CD14-positive monocyte (primary cell): ENCODE results near the gene NPW. TPM values are rescaled to one million over a fixed set of nuclear protein-coding genes. Genes with fewer than 3 reads are reported as not detected.
A peak's percentile ranks its signal among the peaks of the same experiment; 100 is the strongest.

Experiments used
- DNase-seq, 3 donors: peaks; one replicate each; pipeline ENCODE4 v3.0.0-alpha.2; 2011 to 2022
- H2AFZ ChIP-seq: 2 replicates; pipeline ENCODE4 v1.6.0; 2012; ENCODE audit warnings: mild to moderate bottlenecking, low read depth, low read length, inconsistent platforms; ENCODE audit not compliant: insufficient read depth, poor library complexity, severe bottlenecking
- H3K27ac ChIP-seq, 2 donors: 1 replicate in 1 of 2; 2 replicates in 1 of 2; pipeline ENCODE4 v1.5.1; 2012 to 2013; ENCODE audit warnings: low read length in 2 of 2, control low read depth in 1 of 2, inconsistent platforms in 1 of 2, low read depth in 1 of 2, mild to moderate bottlenecking in 1 of 2
- H3K27me3 ChIP-seq, 2 donors: one replicate each; pipeline versions ENCODE4 v1.6.0 to v1.6.1; 2011 to 2013; ENCODE audit warnings: low read length in 2 of 2; ENCODE audit not compliant: control insufficient read depth in 2 of 2, insufficient read depth in 2 of 2
- H3K36me3 ChIP-seq, 2 donors: replicated peaks in 1 of 2; 1 replicate in 1 of 2; 2 replicates in 1 of 2; pipeline versions ENCODE4 v1.5.1 to v1.6.1; 2012 to 2013; ENCODE audit warnings: low read length in 2 of 2, control low read depth in 1 of 2, inconsistent platforms in 1 of 2, mild to moderate bottlenecking in 1 of 2; ENCODE audit not compliant: insufficient read depth in 2 of 2, control insufficient read depth in 1 of 2
- H3K4me1 ChIP-seq, 2 donors: 1 replicate in 1 of 2; 2 replicates in 1 of 2; pipeline versions ENCODE4 v1.5.1 to v1.6.1; 2012 to 2013; ENCODE audit warnings: low read length in 2 of 2, control low read depth in 1 of 2, inconsistent platforms in 1 of 2, mild to moderate bottlenecking in 1 of 2, moderate library complexity in 1 of 2; ENCODE audit not compliant: insufficient read depth in 2 of 2, control insufficient read depth in 1 of 2
- H3K4me2 ChIP-seq: replicated peaks from 2 replicates; pipeline ENCODE3; 2012; ENCODE audit warnings: low read length, moderate library complexity, mild to moderate bottlenecking; ENCODE audit not compliant: poor library complexity, severe bottlenecking; ENCODE audit errors: extremely low read depth
- H3K4me3 ChIP-seq, 3 experiments: fragments of 200-600 bp in 1 of 3; sonication (generic) in 1 of 3; replicated peaks in 1 of 3; 1 replicate in 2 of 3; 2 replicates in 1 of 3; pipeline ENCODE4 v1.5.1; 2011 to 2013; ENCODE audit warnings: low read length in 3 of 3, mild to moderate bottlenecking in 3 of 3, control low read depth in 2 of 3, low read depth in 2 of 3, inconsistent platforms in 1 of 3, moderate library complexity in 1 of 3
- H3K79me2 ChIP-seq: 2 replicates; pipeline ENCODE4 v1.6.0; 2012; ENCODE audit warnings: mild to moderate bottlenecking, control low read depth, inconsistent platforms, low read length, moderate library complexity; ENCODE audit not compliant: insufficient read depth
- H3K9ac ChIP-seq: 2 replicates; pipeline ENCODE4 v1.6.0; 2017; ENCODE audit warnings: low read length, mild to moderate bottlenecking; ENCODE audit not compliant: insufficient read depth, poor library complexity, severe bottlenecking
- H3K9me3 ChIP-seq, 2 donors: replicated peaks in 1 of 2; 1 replicate in 1 of 2; 2 replicates in 1 of 2; pipeline versions ENCODE4 v1.5.1 to v1.6.1; 2012 to 2013; ENCODE audit warnings: low read length in 2 of 2, control low read depth in 1 of 2; ENCODE audit not compliant: control insufficient read depth in 1 of 2, insufficient read depth in 1 of 2
- H4K20me1 ChIP-seq: 2 replicates; pipeline ENCODE4 v1.6.0; 2012; ENCODE audit warnings: mild to moderate bottlenecking, low read length, control low read depth, moderate library complexity; ENCODE audit not compliant: insufficient read depth
- H3K27ac Mint-ChIP-seq, 7 donors: one replicate each; pipeline ENCODE4 v1.8.0; 2020; ENCODE audit warnings: mild to moderate bottlenecking in 7 of 7, mixed read lengths in 7 of 7, moderate library complexity in 6 of 7, inconsistent platforms in 2 of 7
- H3K27me3 Mint-ChIP-seq, 3 donors: one replicate each; pipeline ENCODE4 v1.8.0; 2021 to 2022; ENCODE audit warnings: low read depth in 3 of 3, mild to moderate bottlenecking in 3 of 3, mixed read lengths in 3 of 3, moderate library complexity in 3 of 3, inconsistent platforms in 1 of 3
- H3K36me3 Mint-ChIP-seq, 2 donors: one replicate each; pipeline ENCODE4 v1.8.0; 2020; ENCODE audit warnings: mixed read lengths in 2 of 2, inconsistent platforms in 1 of 2, mild to moderate bottlenecking in 1 of 2
- H3K4me1 Mint-ChIP-seq: one replicate; pipeline ENCODE4 v1.8.0; 2020; ENCODE audit warnings: mild to moderate bottlenecking, mixed read lengths
- H3K4me3 Mint-ChIP-seq, 2 donors: one replicate each; pipeline ENCODE4 v1.8.0; 2020; ENCODE audit warnings: mild to moderate bottlenecking in 2 of 2, mixed read lengths in 2 of 2, moderate library complexity in 1 of 2
- H3K9me3 Mint-ChIP-seq, 7 donors: one replicate each; pipeline ENCODE4 v1.8.0; 2020 to 2022; ENCODE audit warnings: mixed read lengths in 7 of 7, mild to moderate bottlenecking in 6 of 7, moderate library complexity in 6 of 7, inconsistent platforms in 2 of 7
- WGBS: methylation state at CpG from one replicate; pipeline ENCODE4 v1.1.5; 2013; ENCODE audit warnings: missing lambda C conversion rate; ENCODE audit not compliant: insufficient coverage; 5-methylcytosine and 5-hydroxymethylcytosine counted together
- intact Hi-C, 2 donors: fragments of 100-400 bp; cut with micrococcal nuclease; formaldehyde crosslinking; loops; one replicate each; pipeline versions ENCODE4 v1.15.0 to v1.15.1; 2023
- polyA plus RNA-seq, 3 donors: library from polyadenylated mRNA; depleted of rRNA in 1 of 3; unstranded in 2 of 3; stranded (reverse) in 1 of 3; fragments of 300-500 nt in 2 of 3; fragments of >200 nt in 1 of 3; fragmentation: Illumina TruSeq in 2 of 3; gene quantifications; 1 replicate in 2 of 3; 2 replicates in 1 of 3; pipeline ENCODE4 v1.2.3, GENCODE V29; 2012 to 2021
- TF ChIP-seq, protein P1 (sequence below): fragments of 200-600 bp; IDR thresholded peaks from one replicate; pipeline ENCODE4 v1.8.0; 2022; ENCODE audit warnings: antibody characterized with exemption, mild to moderate bottlenecking

NPW gene
- polyA plus RNA-seq, 3 donors = not detected

- peaks cover 0 to 17% of the 10 kb centered on the region in 2 donors for H3K9me3 ChIP-seq
- peaks cover 20 to 28% of the 10 kb centered on the region in 2 donors for H3K4me1 ChIP-seq
- H3K27ac ChIP-seq = no peak overlapping the region
- H3K4me1 Mint-ChIP-seq = peaks cover 18% of the 10 kb centered on the region
- H3K36me3 ChIP-seq = peaks cover 27 to 35% of the 10 kb centered on the region in 2 donors
- peaks cover 46 to 63% (median 49%) of the 10 kb centered on the region in 3 donors for H3K27me3 Mint-ChIP-seq
- no peaks in the 10 kb centered on the region for H3K79me2 ChIP-seq
- peaks cover 8% of the 10 kb centered on the region for H4K20me1 ChIP-seq
- no peak overlapping the region for H3K4me2 ChIP-seq
- no peak overlapping the region for H2AFZ ChIP-seq
- peaks cover 30 to 48% of the 10 kb centered on the region in 2 donors for H3K27me3 ChIP-seq
- H3K9ac ChIP-seq = no peak overlapping the region
- H3K4me3 ChIP-seq = no peak overlapping the region
- intact Hi-C loops = no loop called here
- 62% methylated on average over 4 of the region's 5 CpGs for WGBS
- no peak overlapping the region for H3K27ac Mint-ChIP-seq
- DNase-seq = no peak
- H3K36me3 Mint-ChIP-seq = peaks cover 35 to 43% of the 10 kb centered on the region in 2 donors
- peak overlapping the region in 1 of 2 donors; percentile 89 for H3K4me3 Mint-ChIP-seq
- TF ChIP-seq, protein P1, sequence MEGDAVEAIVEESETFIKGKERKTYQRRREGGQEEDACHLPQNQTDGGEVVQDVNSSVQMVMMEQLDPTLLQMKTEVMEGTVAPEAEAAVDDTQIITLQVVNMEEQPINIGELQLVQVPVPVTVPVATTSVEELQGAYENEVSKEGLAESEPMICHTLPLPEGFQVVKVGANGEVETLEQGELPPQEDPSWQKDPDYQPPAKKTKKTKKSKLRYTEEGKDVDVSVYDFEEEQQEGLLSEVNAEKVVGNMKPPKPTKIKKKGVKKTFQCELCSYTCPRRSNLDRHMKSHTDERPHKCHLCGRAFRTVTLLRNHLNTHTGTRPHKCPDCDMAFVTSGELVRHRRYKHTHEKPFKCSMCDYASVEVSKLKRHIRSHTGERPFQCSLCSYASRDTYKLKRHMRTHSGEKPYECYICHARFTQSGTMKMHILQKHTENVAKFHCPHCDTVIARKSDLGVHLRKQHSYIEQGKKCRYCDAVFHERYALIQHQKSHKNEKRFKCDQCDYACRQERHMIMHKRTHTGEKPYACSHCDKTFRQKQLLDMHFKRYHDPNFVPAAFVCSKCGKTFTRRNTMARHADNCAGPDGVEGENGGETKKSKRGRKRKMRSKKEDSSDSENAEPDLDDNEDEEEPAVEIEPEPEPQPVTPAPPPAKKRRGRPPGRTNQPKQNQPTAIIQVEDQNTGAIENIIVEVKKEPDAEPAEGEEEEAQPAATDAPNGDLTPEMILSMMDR = no peak
- peaks cover 0 to 12% (median 5%) of the 10 kb centered on the region in 7 donors for H3K9me3 Mint-ChIP-seq
Measured at GRCh38 chr16:1982013-1982433, 37.6 kb upstream of the NPW start.

DNA sequence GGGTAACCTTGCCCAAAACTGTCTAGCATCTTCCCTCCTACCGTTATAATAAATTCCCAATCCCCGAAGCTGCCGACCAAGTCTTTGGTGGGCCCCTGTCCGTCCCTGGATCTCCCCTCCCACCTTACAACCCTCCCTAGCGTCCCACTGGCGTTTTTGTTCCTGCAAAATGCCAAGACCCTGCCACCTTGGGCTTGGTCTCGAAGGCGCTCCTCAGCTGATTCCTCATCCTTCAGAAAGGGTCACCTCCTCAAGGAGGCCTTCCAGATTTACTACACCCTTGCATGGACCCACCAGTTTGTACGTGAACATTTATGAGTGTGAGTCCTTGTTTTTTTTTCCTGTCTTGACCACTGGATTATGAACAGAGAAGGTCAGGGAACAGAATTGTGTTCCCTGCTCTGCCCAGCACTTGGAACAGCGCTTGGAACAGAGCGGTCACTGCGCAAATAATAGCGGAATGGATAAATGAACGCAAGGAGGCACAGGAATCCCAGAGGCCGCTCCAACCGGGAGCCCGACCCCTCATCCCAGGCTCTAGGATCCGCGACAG is 36.5 kb upstream of the NPW start:
- Histone ChIP-seq H3K4me3 (peak overlapping the region; percentile 1 to 87 (median 10)), H3K79me2 (no peaks in the 10 kb centered on the region), H3K9ac (peak overlapping the region; percentile 74), H3K4me2 (peak overlapping the region; percentile 99), H3K27ac (peak overlapping the region in 1 of 2 donors; percentile 73), H2AFZ (peak overlapping the region; percentile 90), H4K20me1 (peaks cover 8% of the 10 kb centered on the region), H3K4me1 (peaks cover 20 to 28% of the 10 kb centered on the region in 2 donors), H3K9me3 (peaks cover 0 to 17% of the 10 kb centered on the region in 2 donors), H3K27me3 (peaks cover 30 to 50% of the 10 kb centered on the region in 2 donors), H3K36me3 (peaks cover 18 to 25% of the 10 kb centered on the region in 2 donors)
- intact Hi-C loops = no loop called here
- peaks cover 30 to 39% of the 10 kb centered on the region in 2 donors for H3K36me3 Mint-ChIP-seq
- peaks cover 18% of the 10 kb centered on the region for H3K4me1 Mint-ChIP-seq
- H3K9me3 Mint-ChIP-seq = peaks cover 0 to 12% (median 5%) of the 10 kb centered on the region in 7 donors
- peak overlapping the region in 3 of 7 donors; percentile 76 to 88 (median 83) for H3K27ac Mint-ChIP-seq
- H3K4me3 Mint-ChIP-seq = peak overlapping the region; percentile 75 to 89
- DNase-seq = no peak
- TF ChIP-seq, protein P1 = no peak
- 23% methylated on average over 17 of the region's 19 CpGs for WGBS
- H3K27me3 Mint-ChIP-seq = peaks cover 50 to 63% (median 52%) of the 10 kb centered on the region in 3 donors
